Astrocyte (in vitro differentiated cells and primary cell): ENCODE data around the gene KRT4.

ENCODE experiments used
- CTCF ChIP-seq: IDR thresholded peaks from 2 replicates; pipeline ENCODE4 v1.5.1; 2011; ENCODE audit warnings: low read depth, mild to moderate bottlenecking, inconsistent platforms, low read length, moderate library complexity; ENCODE audit not compliant: insufficient read depth
- EZH2 ChIP-seq: IDR thresholded peaks from 2 replicates; pipeline ENCODE4 v1.6.1; 2012; ENCODE audit warnings: mild to moderate bottlenecking, low read length, inconsistent platforms; ENCODE audit not compliant: insufficient read depth

DNA sequence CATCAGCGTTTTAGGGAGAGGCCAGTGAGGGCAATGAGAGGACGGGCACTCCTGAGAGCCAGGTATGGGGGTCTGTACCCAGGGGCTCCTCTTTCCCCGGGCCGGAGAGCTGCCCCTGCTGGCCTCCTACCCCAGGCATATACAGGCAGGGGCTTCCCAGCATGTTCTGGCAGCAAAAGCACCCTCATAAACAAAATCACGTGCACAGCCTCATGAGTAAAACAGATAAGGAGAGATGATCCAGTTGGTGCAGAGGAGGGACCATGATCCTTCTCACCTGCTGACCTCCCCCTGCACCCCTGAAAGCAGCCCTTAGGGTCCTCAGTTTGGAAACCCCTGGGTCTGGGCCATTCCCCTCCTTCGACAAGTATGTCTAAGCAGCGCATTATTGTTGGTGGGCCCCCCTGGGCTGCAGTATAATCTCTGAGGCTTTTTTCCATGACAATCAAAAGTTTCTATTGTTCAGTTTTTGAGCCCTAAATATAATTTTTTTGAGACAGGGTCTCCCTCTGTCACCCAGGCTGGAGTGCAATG is 5.0 kb upstream of the KRT4 start:
- no peak for TF ChIP-seq CTCF
- no peak for TF ChIP-seq EZH2
